Esophagus squamous epithelium (tissue), 5 donors: ENCODE data around the gene CIB2. TPM values are rescaled to one million over a fixed set of nuclear protein-coding genes. Genes with fewer than 3 reads are reported as not detected.

Experiments
- DNase-seq: peaks from one replicate; lab custom pipeline; 2025; lab: John Stamatoyannopoulos, UW
- H3K27ac ChIP-seq, 4 donors: fragments of 200-600 bp; sonication (generic); one replicate each; pipeline ENCODE4 v1.5.1; 2016 to 2019; ENCODE audit warnings: mild to moderate bottlenecking in 1 of 4
- H3K27me3 ChIP-seq, 4 donors: fragments of 200-600 bp; sonication (generic); 1 replicate in 3 of 4; 2 replicates in 1 of 4; pipeline versions ENCODE4 v1.5.1 to v1.6.0; 2017 to 2021; ENCODE audit warnings: antibody characterized with exemption in 1 of 4
- H3K36me3 ChIP-seq, 3 donors: fragments of 200-600 bp; sonication (generic); one replicate each; pipeline ENCODE4 v1.5.1; 2016 to 2019
- H3K4me1 ChIP-seq, 3 donors: fragments of 200-600 bp; sonication (generic); one replicate each; pipeline ENCODE4 v1.5.1; 2017 to 2019
- H3K4me3 ChIP-seq, 4 donors: fragments of 200-600 bp; sonication (generic); 1 replicate in 3 of 4; 2 replicates in 1 of 4; pipeline ENCODE4 v1.5.1; 2016 to 2019; ENCODE audit warnings: mild to moderate bottlenecking in 2 of 4, moderate library complexity in 1 of 4
- H3K9me3 ChIP-seq, 3 donors: fragments of 200-600 bp; sonication (generic); one replicate each; pipeline ENCODE4 v1.5.1; 2016 to 2019
- CTCF ChIP-seq, 6 experiments: fragments of 450-650 bp in 4 of 6; fragments of 200-600 bp in 2 of 6; sonication (generic) in 2 of 6; IDR thresholded peaks; one replicate each; pipeline ENCODE4 v1.5.1; 2016 to 2019; ENCODE audit warnings: antibody characterized with exemption in 6 of 6, mild to moderate bottlenecking in 4 of 6, moderate library complexity in 4 of 6
- POLR2A ChIP-seq, 4 donors: fragments of 450-650 bp; IDR thresholded peaks; one replicate each; pipeline ENCODE4 v1.6.1; 2017; ENCODE audit warnings: antibody characterized with exemption in 4 of 4, mild to moderate bottlenecking in 4 of 4, moderate library complexity in 3 of 4
- WGBS, 2 donors: methylation state at CpG; one replicate each; pipeline ENCODE4 v1.1.5; 2018; 5-methylcytosine and 5-hydroxymethylcytosine counted together
- intact Hi-C: fragments of 100-400 bp; cut with DNase I; formaldehyde crosslinking; loops from one replicate; pipeline ENCODE4 v1.15.0; 2022
- total RNA-seq, 4 donors: library from RNA; depleted of rRNA; stranded (reverse); fragments of >200 nt; gene quantifications; one replicate each; pipeline ENCODE4 v1.1.0, GENCODE V29; 2016
- donor health status: DM: yes; HTN: yes; CAD: no.

CIB2 gene
- total RNA-seq: 10 to 100 TPM in 1 of 4 donors, 1 to 10 TPM in 3; 1.1 to 11.8 (median 1.5) TPM

GRCh38 chr15:78131295-78132061 lies at the start of gene CIB2:
TSS of gene CIB2 (minus strand) at chr15:78131445. CDS start at chr15:78131215, 230 bp downstream.
- H3K4me1 ChIP-seq: peaks cover 18 to 36% (median 23%) of the 10 kb centered on the region in 3 donors
- intact Hi-C loops: loop anchor here (5.0 kb wide), 1 partner anchor 66 kb away; no protein-coding TSS in a partner anchor
- no peaks in the 10 kb centered on the region for H3K27me3 ChIP-seq
- TF ChIP-seq POLR2A (IDR thresholded peaks at IDR 0.05): no peak
- peak; percentile 57 to 94 (median 87) for TF ChIP-seq CTCF (IDR thresholded peaks at IDR 0.05)
- peak within 1 kb of the TSS; percentile 65 to 87 (median 86) for H3K27ac ChIP-seq
- no peaks in the 10 kb centered on the region for H3K9me3 ChIP-seq
- WGBS, 2 donors: 0% methylated on average over 1 to 13 of the region's 79 CpGs
- no peaks in the 10 kb centered on the region for H3K36me3 ChIP-seq
- DNase-seq: no peak
- peak within 1 kb of the TSS; percentile 33 to 83 (median 73) for H3K4me3 ChIP-seq

- Histone ChIP-seq H3K27ac (no peak overlapping the region), H3K4me3 (no peak overlapping the region), H3K4me1 (no peaks in the 10 kb centered on the region), H3K27me3 (no peaks in the 10 kb centered on the region), H3K36me3 (no peaks in the 10 kb centered on the region), H3K9me3 (no peaks in the 10 kb centered on the region)
- intact Hi-C loops: loop anchor here (5.0 kb wide), 1 partner anchor 57 kb away; no protein-coding TSS in a partner anchor
- no peak for DNase-seq
- 74 to 82% methylated on average over 5 of the region's 5 CpGs for WGBS, 2 donors
- TF ChIP-seq CTCF (IDR thresholded peaks at IDR 0.05) (no peak), POLR2A (IDR thresholded peaks at IDR 0.05) (no peak)
These were observed 48.7 kb upstream of the CIB2 start for GRCh38 chr15:78179906-78180305.

- Histone ChIP-seq H3K27ac (no peak overlapping the region), H3K4me3 (no peak overlapping the region), H3K27me3 (no peaks in the 10 kb centered on the region), H3K4me1 (no peaks in the 10 kb centered on the region), H3K36me3 (no peaks in the 10 kb centered on the region), H3K9me3 (no peaks in the 10 kb centered on the region)
- 88 to 93% methylated on average over 7 to 10 of the region's 12 CpGs for WGBS, 2 donors
- DNase-seq: no peak
- TF ChIP-seq CTCF (IDR thresholded peaks at IDR 0.05) (no peak), POLR2A (IDR thresholded peaks at IDR 0.05) (no peak)
- intact Hi-C loops: no loop called here
These were observed 48.1 kb upstream of the CIB2 start for GRCh38 chr15:78179286-78179840.

GRCh38 chr15:78178064-78178463 lies 46.8 kb upstream of the CIB2 start:
- peaks cover 0 to under 1% (median 0%) of the 10 kb centered on the region in 3 donors for H3K36me3 ChIP-seq
- no peaks in the 10 kb centered on the region for H3K4me1 ChIP-seq
- no peak overlapping the region for H3K27ac ChIP-seq
- no peak for DNase-seq
- no peaks in the 10 kb centered on the region for H3K27me3 ChIP-seq
- no peaks in the 10 kb centered on the region for H3K9me3 ChIP-seq
- 69 to 71% methylated on average over 6 of the region's 6 CpGs for WGBS, 2 donors
- H3K4me3 ChIP-seq: no peak overlapping the region
- intact Hi-C loops: no loop called here
- no peak for TF ChIP-seq POLR2A (IDR thresholded peaks at IDR 0.05)
- TF ChIP-seq CTCF (IDR thresholded peaks at IDR 0.05): no peak

- no peaks in the 10 kb centered on the region for H3K4me1 ChIP-seq
- TF ChIP-seq CTCF (IDR thresholded peaks at IDR 0.05) (peak in 5 of 6 experiments; percentile 31 to 53 (median 45)), POLR2A (IDR thresholded peaks at IDR 0.05) (no peak)
- no peaks in the 10 kb centered on the region for H3K27me3 ChIP-seq
- H3K36me3 ChIP-seq: peaks cover 0 to 7% (median 0%) of the 10 kb centered on the region in 3 donors
- no peak overlapping the region for H3K4me3 ChIP-seq
- 28 to 46% methylated on average over 8 to 10 of the region's 12 CpGs for WGBS, 2 donors
- DNase-seq: no peak
- H3K9me3 ChIP-seq: no peaks in the 10 kb centered on the region
- intact Hi-C loops: no loop called here
- H3K27ac ChIP-seq: no peak overlapping the region
These were observed 46.2 kb upstream of the CIB2 start for GRCh38 chr15:78177447-78177873.
